ENCODE measurements around the gene SCMH1.

SCMH1 gene

GRCh38 chr1:41020654-41021053, 221.5 kb downstream of the SCMH1 start:
- DNase-seq (ENCODE audit: extremely low read depth, low read depth), result no peak
- TF ChIP-seq CTCF (IDR thresholded peaks at IDR 0.05; ENCODE audit: low read depth, low read length), result no peak

GRCh38 chr1:41020109-41020576, 222.0 kb downstream of the SCMH1 start:
- no peak for TF ChIP-seq CTCF (IDR thresholded peaks at IDR 0.05; ENCODE audit: low read depth, low read length)
- no peak for DNase-seq (ENCODE audit: extremely low read depth, low read depth)

- DNase-seq (ENCODE audit: extremely low read depth, low read depth), result no peak
- TF ChIP-seq CTCF (IDR thresholded peaks at IDR 0.05; ENCODE audit: low read depth, low read length), result no peak
Observed at GRCh38 chr1:41019353-41019745, 222.8 kb downstream of the SCMH1 start.

- no peak for DNase-seq (ENCODE audit: extremely low read depth, low read depth)
- TF ChIP-seq CTCF (IDR thresholded peaks at IDR 0.05; ENCODE audit: low read depth, low read length), result no peak
Observed at GRCh38 chr1:41018018-41018410, 224.1 kb downstream of the SCMH1 start.

GRCh38 chr1:41017141-41018017, 224.7 kb downstream of the SCMH1 start:
- TF ChIP-seq CTCF (IDR thresholded peaks at IDR 0.05; ENCODE audit: low read depth, low read length), result no peak
- no peak for DNase-seq (ENCODE audit: extremely low read depth, low read depth)

- TF ChIP-seq CTCF (IDR thresholded peaks at IDR 0.05; ENCODE audit: low read depth, low read length), result no peak
- DNase-seq (ENCODE audit: extremely low read depth, low read depth), result no peak
Observed at GRCh38 chr1:41015897-41016470, 226.1 kb downstream of the SCMH1 start.

- no peak for DNase-seq (ENCODE audit: extremely low read depth, low read depth)
Observed at GRCh38 chr1:41015281-41015896, 226.7 kb downstream of the SCMH1 start.

More at GRCh38 chr1:41015281-41015896, 226.7 kb downstream of the SCMH1 start:
- TF ChIP-seq CTCF (IDR thresholded peaks at IDR 0.05; ENCODE audit: low read depth, low read length), result no peak

Measured in AG09319 (cell line).